ENCODE measurements around the gene COL27A1. TPM values are rescaled to one million over a fixed set of nuclear protein-coding genes. Genes with fewer than 3 reads are reported as not detected.

The COL27A1 gene
- total RNA-seq, 2 donors from 2014 or later = 8.7 to 54.8 TPM

DNA sequence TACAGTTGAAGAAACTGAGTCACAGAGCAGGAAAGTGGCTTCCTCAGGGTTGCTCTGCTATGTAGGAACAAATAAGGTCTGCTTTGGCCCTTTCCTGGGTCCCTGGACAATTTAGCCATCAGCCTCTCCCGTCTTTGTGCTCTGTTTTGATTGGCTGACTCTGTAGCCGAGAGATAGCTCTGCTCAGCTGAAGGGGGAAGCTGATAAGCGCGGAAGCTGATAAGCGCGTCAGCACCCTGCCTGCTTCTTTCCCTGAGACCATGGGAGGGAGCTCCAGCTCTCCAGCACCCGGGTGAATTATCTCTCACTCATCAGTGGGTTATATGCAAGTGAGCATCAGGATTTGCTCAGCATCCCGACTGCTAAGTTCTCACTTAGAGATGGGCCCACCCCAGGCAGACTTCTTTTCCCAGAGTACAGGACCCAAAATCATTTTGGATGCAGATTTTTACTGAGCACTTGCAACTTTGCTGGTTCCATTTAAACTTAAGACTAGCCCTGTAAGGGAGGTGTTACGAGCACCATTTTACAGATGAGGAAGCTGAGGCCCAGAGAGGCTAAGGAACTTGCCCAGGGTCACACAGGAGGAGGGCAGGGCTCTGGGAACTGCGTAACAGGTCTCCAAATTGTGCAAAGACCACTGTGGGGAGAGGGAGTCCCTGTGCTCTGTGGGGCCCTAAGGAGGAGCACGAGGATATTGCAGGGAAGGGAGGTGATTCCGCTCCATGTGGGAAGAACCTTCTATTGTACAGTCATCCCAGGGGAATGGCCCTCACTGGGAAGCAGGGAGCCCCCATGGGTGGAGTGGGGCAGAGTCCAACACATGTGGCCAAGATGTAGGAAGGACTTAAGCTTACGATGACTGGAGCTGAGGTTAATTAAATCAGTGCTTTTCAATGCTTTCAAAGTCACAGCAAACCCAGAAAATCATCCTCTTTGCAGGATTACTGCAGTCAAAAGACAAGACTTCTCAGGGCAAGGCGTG, 83.8 kb downstream of the COL27A1 start:
- no peak for TF ChIP-seq CTCF (IDR thresholded peaks at IDR 0.05)
- no peak for TF ChIP-seq POLR2A (IDR thresholded peaks at IDR 0.05)
- TF ChIP-seq POLR2AphosphoS5 (IDR thresholded peaks at IDR 0.05) = no peak
- intact Hi-C loops (cut with DNase I) = no loop called here
- Histone ChIP-seq H3K27me3 (replicated peaks; ENCODE audit: insufficient read depth) (no peaks in the 10 kb centered on the region), H3K9me3 (no peaks in the 10 kb centered on the region), H3K36me3 (no peaks in the 10 kb centered on the region), H3K27ac (peak overlapping the region; percentile 23 to 26), H3K4me3 (no peak overlapping the region), H3K4me1 (replicated peaks) (no peaks in the 10 kb centered on the region)
- 76% methylated on average over 14 of the region's 14 CpGs for WGBS
- DNase-seq (ENCODE audit: low spot score) = no peak

DNA sequence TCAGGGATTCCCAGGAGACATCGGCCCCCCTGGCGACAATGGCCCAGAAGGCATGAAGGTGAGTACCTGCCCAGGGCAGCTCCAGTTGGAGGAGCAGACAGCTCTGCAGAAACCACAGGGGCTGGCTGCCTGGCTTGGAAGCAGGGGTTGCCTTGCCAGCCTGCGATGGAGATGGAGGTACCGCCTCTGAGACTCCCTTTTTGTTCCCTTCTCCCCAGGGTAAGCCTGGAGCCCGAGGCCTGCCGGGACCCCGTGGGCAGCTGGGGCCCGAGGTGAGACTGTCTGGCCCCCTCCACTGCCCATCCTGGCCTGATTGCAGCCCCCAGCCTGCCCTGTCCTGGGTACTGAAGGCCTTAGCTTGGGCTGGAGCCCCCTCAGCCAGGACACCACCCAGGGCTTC, 84.9 kb downstream of the COL27A1 start:
- no peaks in the 10 kb centered on the region for H3K4me1 ChIP-seq (replicated peaks)
- WGBS = 89% methylated on average over 8 of the region's 8 CpGs
- no peak overlapping the region for H3K4me3 ChIP-seq
- DNase-seq (ENCODE audit: low spot score) = no peak
- H3K9me3 ChIP-seq = no peaks in the 10 kb centered on the region
- no peaks in the 10 kb centered on the region for H3K36me3 ChIP-seq
- H3K27ac ChIP-seq = no peak overlapping the region
- no peaks in the 10 kb centered on the region for H3K27me3 ChIP-seq (replicated peaks; ENCODE audit: insufficient read depth)
- no peak for TF ChIP-seq CTCF (IDR thresholded peaks at IDR 0.05)
- no peak for TF ChIP-seq POLR2AphosphoS5 (IDR thresholded peaks at IDR 0.05)
- TF ChIP-seq POLR2A (IDR thresholded peaks at IDR 0.05) = no peak
- intact Hi-C loops (cut with DNase I) = no loop called here

DNA sequence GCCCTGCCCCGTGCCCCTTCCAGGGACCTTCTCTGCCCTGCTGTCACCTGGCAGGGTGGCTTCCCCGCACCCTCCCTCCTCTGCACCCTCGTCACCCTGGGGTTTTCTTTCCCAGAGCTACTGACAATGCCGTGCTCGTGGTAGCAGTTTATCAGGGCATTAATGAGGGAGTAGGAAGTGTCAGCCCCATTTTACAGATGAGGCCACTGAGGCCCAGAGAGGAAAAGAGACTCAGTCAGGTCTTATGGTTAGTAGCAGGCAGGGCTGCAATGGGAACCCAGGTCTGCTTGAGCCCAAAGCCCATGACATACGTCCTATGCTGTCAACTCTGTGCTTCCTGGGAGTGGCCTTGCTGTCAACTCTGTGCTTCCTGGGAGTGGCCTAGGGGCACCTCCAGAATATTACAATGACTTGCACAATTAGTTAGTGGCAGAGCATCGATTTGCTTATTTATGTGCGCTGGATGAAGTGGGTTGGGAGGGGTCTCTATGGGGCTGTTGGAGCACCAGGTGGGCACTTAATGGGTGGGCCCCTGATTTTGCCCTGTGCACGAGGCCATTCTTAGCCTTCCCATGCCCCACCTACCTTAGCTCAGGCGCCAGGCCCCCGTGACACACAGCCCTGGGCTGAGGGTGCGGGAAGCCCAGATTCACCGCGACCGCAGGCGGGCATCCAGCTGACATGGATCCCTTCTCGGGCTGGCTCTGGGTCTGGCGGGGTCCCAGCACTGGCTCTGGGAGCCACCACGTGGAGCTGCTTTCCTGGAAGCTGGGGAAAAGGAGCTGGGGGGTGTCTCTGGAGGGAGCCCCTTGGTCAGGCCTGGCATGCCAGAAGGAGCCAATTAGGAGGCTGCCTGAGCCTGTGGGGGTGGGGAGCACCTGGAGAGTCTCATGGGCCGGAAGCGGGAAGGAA, 85.6 kb downstream of the COL27A1 start:
- H3K4me3 ChIP-seq = no peak overlapping the region
- no peak for DNase-seq (ENCODE audit: low spot score)
- no peak overlapping the region for H3K27ac ChIP-seq
- H3K4me1 ChIP-seq (replicated peaks) = no peaks in the 10 kb centered on the region
- H3K36me3 ChIP-seq = no peaks in the 10 kb centered on the region
- TF ChIP-seq CTCF (IDR thresholded peaks at IDR 0.05) = no peak
- no peak for TF ChIP-seq POLR2A (IDR thresholded peaks at IDR 0.05)
- TF ChIP-seq POLR2AphosphoS5 (IDR thresholded peaks at IDR 0.05) = no peak
- H3K9me3 ChIP-seq = no peaks in the 10 kb centered on the region
- no peaks in the 10 kb centered on the region for H3K27me3 ChIP-seq (replicated peaks; ENCODE audit: insufficient read depth)
- WGBS = 89% methylated on average over 21 of the region's 21 CpGs
- intact Hi-C loops (cut with DNase I) = no loop called here

DNA sequence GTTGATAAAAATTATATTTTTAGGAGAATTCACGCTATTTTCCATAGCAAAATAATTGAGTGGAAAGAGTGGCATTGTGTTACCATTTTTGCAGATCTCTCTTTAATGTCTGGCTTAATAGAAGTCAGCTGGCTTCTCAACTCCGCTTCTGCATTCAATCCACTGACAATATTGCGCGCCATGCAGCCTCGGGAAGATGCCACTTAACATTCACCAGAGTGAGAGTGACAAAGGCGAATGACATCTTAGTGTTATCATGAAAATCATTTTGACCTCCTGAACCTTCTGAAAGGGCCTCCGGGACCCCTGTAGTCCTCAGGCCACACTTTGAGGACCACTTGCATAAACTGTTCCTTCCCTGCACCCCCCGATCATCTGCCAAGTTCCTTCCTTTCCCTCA, 87.5 kb downstream of the COL27A1 start:
- no peak overlapping the region for H3K27ac ChIP-seq
- DNase-seq (ENCODE audit: low spot score) = no peak
- H3K9me3 ChIP-seq = no peaks in the 10 kb centered on the region
- WGBS = 83% methylated on average over 8 of the region's 8 CpGs
- H3K36me3 ChIP-seq = no peaks in the 10 kb centered on the region
- no peak overlapping the region for H3K4me3 ChIP-seq
- H3K4me1 ChIP-seq (replicated peaks) = no peaks in the 10 kb centered on the region
- intact Hi-C loops (cut with DNase I) = no loop called here
- TF ChIP-seq POLR2AphosphoS5 (IDR thresholded peaks at IDR 0.05) (no peak), POLR2A (IDR thresholded peaks at IDR 0.05) (no peak), CTCF (IDR thresholded peaks at IDR 0.05) (no peak)
- no peaks in the 10 kb centered on the region for H3K27me3 ChIP-seq (replicated peaks; ENCODE audit: insufficient read depth)

All from prostate gland (tissue), 2 donors.